ENCODE measurements around the gene ZNF764.

DNA sequence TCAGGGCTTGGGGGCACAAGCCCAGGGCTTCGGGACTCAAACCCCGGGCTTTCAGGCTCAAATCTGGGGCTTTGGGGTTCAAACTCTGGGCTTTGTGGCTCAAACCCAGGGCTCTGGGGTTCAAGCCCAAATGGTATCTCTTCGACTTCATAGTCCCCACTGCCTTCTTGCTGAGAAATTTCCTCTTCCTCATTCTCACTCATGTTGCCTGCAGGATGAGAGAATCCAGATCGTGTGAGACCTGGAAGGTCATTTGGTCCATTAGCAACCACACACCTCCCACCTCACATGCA is 32.4 kb downstream of the ZNF764 start:
- TF ChIP-seq, protein P1, sequence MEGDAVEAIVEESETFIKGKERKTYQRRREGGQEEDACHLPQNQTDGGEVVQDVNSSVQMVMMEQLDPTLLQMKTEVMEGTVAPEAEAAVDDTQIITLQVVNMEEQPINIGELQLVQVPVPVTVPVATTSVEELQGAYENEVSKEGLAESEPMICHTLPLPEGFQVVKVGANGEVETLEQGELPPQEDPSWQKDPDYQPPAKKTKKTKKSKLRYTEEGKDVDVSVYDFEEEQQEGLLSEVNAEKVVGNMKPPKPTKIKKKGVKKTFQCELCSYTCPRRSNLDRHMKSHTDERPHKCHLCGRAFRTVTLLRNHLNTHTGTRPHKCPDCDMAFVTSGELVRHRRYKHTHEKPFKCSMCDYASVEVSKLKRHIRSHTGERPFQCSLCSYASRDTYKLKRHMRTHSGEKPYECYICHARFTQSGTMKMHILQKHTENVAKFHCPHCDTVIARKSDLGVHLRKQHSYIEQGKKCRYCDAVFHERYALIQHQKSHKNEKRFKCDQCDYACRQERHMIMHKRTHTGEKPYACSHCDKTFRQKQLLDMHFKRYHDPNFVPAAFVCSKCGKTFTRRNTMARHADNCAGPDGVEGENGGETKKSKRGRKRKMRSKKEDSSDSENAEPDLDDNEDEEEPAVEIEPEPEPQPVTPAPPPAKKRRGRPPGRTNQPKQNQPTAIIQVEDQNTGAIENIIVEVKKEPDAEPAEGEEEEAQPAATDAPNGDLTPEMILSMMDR (IDR thresholded peaks at IDR 0.05) = no peak
- TF ChIP-seq POLR2A (IDR thresholded peaks at IDR 0.05) (no peak), EP300 (IDR thresholded peaks at IDR 0.05) (no peak)

Measured in ovary (tissue), 3 donors.